ENCODE data around the gene HIBADH.
"Not testable (repeated sequence)": the region's sequence is repeated elsewhere in the genome, so short reads cannot be mapped to it uniquely, and the experiment has no call there.

HIBADH gene

GRCh38 chr7:27518561-27519350 is 143.9 kb downstream of the HIBADH start:
- DNase-seq (ENCODE audit: low read depth in 2 of 2) = no peak
- TF ChIP-seq, protein P1, sequence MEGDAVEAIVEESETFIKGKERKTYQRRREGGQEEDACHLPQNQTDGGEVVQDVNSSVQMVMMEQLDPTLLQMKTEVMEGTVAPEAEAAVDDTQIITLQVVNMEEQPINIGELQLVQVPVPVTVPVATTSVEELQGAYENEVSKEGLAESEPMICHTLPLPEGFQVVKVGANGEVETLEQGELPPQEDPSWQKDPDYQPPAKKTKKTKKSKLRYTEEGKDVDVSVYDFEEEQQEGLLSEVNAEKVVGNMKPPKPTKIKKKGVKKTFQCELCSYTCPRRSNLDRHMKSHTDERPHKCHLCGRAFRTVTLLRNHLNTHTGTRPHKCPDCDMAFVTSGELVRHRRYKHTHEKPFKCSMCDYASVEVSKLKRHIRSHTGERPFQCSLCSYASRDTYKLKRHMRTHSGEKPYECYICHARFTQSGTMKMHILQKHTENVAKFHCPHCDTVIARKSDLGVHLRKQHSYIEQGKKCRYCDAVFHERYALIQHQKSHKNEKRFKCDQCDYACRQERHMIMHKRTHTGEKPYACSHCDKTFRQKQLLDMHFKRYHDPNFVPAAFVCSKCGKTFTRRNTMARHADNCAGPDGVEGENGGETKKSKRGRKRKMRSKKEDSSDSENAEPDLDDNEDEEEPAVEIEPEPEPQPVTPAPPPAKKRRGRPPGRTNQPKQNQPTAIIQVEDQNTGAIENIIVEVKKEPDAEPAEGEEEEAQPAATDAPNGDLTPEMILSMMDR (IDR thresholded peaks at IDR 0.05; ENCODE audit: low read depth, low read length) = no peak
- H3K4me3 ChIP-seq (replicated peaks in 1 of 2; ENCODE audit: low read depth in 2 of 2, low read length in 2 of 2) = no peak overlapping the region

- DNase-seq (ENCODE audit: low read depth in 2 of 2) = no peak
- TF ChIP-seq, protein P1 (IDR thresholded peaks at IDR 0.05; ENCODE audit: low read depth, low read length) = no peak
- no peak overlapping the region for H3K4me3 ChIP-seq (replicated peaks in 1 of 2; ENCODE audit: low read depth in 2 of 2, low read length in 2 of 2)
These were observed 146.3 kb downstream of the HIBADH start for GRCh38 chr7:27516421-27516820.

DNA sequence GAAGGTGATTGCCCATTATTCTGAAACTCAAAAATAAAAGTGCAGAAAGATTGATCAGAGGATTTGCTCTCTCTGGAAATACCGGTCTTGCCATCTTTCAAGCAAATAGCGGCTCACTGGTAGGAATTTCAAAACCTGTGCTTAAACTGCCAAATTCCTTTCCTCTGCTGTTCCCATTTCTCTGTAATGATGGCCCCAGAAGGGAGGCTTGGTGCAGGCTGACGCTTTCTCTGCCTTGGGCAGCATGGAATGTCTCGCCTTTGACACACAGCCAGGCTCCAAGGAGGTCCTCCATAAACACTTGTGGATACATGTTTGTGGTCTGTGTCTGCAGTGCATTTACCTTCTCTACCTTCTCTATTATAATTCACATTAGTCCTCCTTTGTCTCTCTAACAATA is 146.8 kb downstream of the HIBADH start:
- no peak for DNase-seq (ENCODE audit: low read depth in 2 of 2)
- TF ChIP-seq, protein P1 (IDR thresholded peaks at IDR 0.05; ENCODE audit: low read depth, low read length) = no peak
- no peak overlapping the region for H3K4me3 ChIP-seq (replicated peaks in 1 of 2; ENCODE audit: low read depth in 2 of 2, low read length in 2 of 2)

GRCh38 chr7:27514861-27515260 is 147.8 kb downstream of the HIBADH start:
- no peak for DNase-seq (ENCODE audit: low read depth in 2 of 2)
- no peak overlapping the region for H3K4me3 ChIP-seq (replicated peaks in 1 of 2; ENCODE audit: low read depth in 2 of 2, low read length in 2 of 2)
- TF ChIP-seq, protein P1 (IDR thresholded peaks at IDR 0.05; ENCODE audit: low read depth, low read length) = no peak

GRCh38 chr7:27513885-27514284 is 148.8 kb downstream of the HIBADH start:
- DNase-seq (ENCODE audit: low read depth in 2 of 2) = no peak
- H3K4me3 ChIP-seq (replicated peaks in 1 of 2; ENCODE audit: low read depth in 2 of 2, low read length in 2 of 2) = no peak overlapping the region
- TF ChIP-seq, protein P1 (IDR thresholded peaks at IDR 0.05; ENCODE audit: low read depth, low read length) = no peak

DNA sequence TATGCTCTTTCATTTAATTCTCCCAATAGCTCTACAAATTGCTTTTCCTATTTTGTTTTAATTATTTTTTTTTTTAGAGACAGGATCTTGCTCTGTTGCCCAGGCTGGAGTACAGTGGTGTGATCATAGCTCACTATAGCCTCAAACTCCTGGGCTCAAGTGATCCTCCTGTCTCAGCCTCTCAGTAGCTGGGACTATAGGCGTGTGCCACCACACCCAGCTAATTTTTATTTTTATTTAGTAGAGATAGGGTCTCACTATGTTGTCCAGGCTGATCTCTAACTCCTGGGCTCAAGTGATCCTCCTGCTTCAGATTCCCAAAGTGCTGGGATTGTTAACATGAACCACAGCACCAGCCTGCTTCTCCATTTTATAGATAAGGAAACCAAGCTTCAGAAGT is 151.3 kb downstream of the HIBADH start:
- H3K4me3 ChIP-seq (replicated peaks in 1 of 2; ENCODE audit: low read depth in 2 of 2, low read length in 2 of 2); DNase-seq (ENCODE audit: low read depth in 2 of 2): not testable (repeated sequence)

DNA sequence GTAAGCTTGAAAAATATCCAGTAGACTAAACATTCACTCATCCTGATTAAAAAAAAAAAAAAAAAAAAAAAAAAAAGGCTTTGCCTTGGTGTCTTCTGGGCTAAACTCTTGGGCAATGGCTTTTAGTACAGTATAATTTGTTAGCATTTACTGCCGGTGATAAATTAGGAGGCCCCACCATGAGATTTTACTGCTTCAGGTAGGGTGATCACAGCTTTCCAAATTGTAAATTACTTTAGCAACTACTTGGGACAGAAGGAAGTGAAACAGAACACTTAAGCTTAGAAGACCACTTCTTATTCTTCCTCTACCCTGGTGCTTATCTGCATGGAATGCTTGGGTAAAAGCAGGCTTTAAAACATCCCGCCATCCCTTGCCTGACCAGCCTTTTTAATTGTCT is 152.1 kb downstream of the HIBADH start:
- no peak overlapping the region for H3K4me3 ChIP-seq (replicated peaks in 1 of 2; ENCODE audit: low read depth in 2 of 2, low read length in 2 of 2)
- TF ChIP-seq, protein P1 (IDR thresholded peaks at IDR 0.05; ENCODE audit: low read depth, low read length) = no peak
- DNase-seq (ENCODE audit: low read depth in 2 of 2) = no peak

DNA sequence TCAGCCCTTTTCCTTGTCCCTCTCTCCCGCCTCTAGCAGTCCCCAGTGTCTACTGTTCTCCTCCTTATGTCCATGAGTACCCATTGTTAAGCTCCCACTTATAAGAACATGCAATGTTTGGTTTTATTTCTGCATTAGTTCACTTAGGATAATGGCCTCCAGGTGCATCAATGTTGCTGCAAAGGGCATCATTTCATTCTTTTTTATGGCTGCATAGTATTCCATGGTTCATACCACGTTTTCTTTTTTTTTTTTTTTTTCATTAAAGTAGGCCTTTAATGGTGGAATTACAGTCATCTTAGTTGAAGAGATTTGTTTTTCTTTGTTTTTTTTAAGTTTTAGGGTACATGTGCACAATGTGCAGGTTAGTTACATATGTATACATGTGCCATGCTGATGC is 160.8 kb downstream of the HIBADH start:
- DNase-seq (ENCODE audit: low read depth in 2 of 2); H3K4me3 ChIP-seq (replicated peaks in 1 of 2; ENCODE audit: low read depth in 2 of 2, low read length in 2 of 2): not testable (repeated sequence)

Measured in cardiac fibroblast (primary cell).